GM18502 (cell line): Measurements from ENCODE around the gene PMS2.
"Not testable (repeated sequence)": the region's sequence is repeated elsewhere in the genome, so short reads cannot be mapped to it uniquely, and the experiment has no call there.

ENCODE experiments used
- ATAC-seq: cut with Tn5 transposase; IDR thresholded peaks from one replicate; pipeline ENCODE4 v1.9.1; 2021; ENCODE audit warnings: mild to moderate bottlenecking; ENCODE audit not compliant: unreplicated experiment, poor library complexity

PMS2 gene

DNA sequence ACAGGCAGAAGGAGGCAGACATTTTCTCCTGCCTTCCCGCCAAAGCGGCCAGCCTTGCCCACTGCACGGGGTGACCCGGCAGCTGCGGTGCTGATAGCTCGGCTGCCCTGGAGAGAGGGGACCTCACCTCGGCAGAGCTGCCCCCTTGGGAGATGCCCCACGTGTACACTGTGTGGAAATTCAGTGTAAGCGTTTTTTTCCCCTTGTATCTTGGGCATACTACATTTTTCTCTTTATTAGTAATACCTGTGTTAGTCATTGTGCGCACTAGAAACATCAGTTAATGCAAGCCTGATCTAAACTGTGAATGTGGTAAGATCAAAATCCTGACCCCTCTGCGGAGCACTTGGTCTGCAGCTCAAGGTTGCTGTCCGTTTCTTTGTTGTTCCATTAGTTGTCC, 84.2 kb downstream of the PMS2 start:
- ATAC-seq, result not testable (repeated sequence)

DNA sequence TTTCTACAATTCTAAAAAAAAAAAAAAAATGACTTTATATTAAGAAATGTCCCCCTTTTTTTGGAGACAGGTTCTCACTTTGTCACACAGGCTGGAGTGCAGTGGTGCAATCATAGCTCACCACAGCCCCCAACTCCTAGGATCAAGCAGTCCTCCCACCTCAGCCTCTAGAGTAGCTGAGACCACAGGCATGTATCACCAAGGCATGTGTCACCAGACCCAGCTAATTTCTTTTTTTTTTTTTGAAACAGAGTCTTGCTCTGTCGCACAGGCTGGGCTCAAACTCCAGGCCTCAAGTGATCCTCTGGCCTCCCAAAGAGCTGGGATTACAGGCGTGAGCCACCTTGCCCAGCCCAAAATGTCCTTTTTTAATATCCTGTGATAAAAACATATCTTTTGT, 84.7 kb downstream of the PMS2 start:
- ATAC-seq, result not testable (repeated sequence)
